Adrenal gland (tissue), 5 donors: ENCODE data around the gene MRPL55.

ENCODE experiments used
- POLR2A ChIP-seq, 2 donors: fragments of 450-650 bp; IDR thresholded peaks; one replicate each; pipeline ENCODE4 v1.6.1; 2017; ENCODE audit warnings: antibody characterized with exemption in 2 of 2, mild to moderate bottlenecking in 2 of 2, moderate library complexity in 1 of 2
- TF ChIP-seq, protein P1 (sequence below), 6 experiments: fragments of 450-650 bp in 4 of 6; fragments of 200-600 bp in 2 of 6; sonication (generic) in 1 of 6; IDR thresholded peaks; 1 replicate in 5 of 6; 2 replicates in 1 of 6; pipeline versions ENCODE4 v1.5.1 to v1.8.0; 2016 to 2021; ENCODE audit warnings: antibody characterized with exemption in 6 of 6, mild to moderate bottlenecking in 2 of 6, moderate library complexity in 1 of 6
- donor health status: DM: no; HTN: no; CAD: no.

DNA sequence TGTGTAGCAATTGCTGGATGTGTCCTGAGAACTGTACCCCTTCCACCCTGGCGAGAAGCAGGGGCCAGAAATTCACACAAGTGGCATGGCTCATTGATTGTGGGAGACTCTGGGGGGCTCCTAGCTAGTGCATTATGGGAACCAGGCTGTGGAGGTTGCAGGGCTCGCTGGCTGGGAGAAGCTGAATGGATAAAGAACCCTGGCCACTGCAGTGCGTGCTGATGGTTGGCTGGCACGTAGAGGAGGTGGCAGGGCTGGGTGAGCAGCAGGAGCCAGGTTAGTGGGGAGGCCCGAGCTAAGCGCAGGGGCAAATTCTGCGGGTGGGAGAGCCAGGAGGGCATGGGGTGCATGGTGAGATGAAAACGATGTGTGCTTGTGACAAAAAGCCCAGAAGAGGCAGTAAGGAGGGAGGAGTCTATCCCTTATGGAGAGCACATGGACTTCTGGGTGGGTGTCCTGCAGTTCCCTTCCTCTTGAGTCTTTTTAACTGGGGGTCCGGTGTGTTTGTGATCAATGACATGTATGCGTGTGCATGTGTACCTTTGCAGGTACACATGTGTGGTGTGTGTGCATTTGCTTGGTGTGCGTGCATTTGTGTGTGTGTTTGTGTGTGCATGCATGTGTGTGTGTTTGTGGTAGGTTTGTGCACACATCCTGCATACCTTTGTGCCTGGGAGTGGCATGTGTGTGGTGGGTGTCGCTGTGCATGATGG lies 34.5 kb upstream of the MRPL55 start:
- no peak for TF ChIP-seq POLR2A (IDR thresholded peaks at IDR 0.05)
- TF ChIP-seq, protein P1, sequence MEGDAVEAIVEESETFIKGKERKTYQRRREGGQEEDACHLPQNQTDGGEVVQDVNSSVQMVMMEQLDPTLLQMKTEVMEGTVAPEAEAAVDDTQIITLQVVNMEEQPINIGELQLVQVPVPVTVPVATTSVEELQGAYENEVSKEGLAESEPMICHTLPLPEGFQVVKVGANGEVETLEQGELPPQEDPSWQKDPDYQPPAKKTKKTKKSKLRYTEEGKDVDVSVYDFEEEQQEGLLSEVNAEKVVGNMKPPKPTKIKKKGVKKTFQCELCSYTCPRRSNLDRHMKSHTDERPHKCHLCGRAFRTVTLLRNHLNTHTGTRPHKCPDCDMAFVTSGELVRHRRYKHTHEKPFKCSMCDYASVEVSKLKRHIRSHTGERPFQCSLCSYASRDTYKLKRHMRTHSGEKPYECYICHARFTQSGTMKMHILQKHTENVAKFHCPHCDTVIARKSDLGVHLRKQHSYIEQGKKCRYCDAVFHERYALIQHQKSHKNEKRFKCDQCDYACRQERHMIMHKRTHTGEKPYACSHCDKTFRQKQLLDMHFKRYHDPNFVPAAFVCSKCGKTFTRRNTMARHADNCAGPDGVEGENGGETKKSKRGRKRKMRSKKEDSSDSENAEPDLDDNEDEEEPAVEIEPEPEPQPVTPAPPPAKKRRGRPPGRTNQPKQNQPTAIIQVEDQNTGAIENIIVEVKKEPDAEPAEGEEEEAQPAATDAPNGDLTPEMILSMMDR (IDR thresholded peaks at IDR 0.05): no peak
